HUES64 (cell line): Measurements from ENCODE around the gene SHROOM2.

Source experiments
- H3K27ac ChIP-seq: 2 replicates; pipeline ENCODE4 v1.7.0; 2013; ENCODE audit warnings: low read depth, low read length, inconsistent platforms
- H3K27me3 ChIP-seq: 2 replicates; pipeline ENCODE4 v1.6.1; 2013; ENCODE audit warnings: mild to moderate bottlenecking, low read length; ENCODE audit not compliant: insufficient read depth
- H3K36me3 ChIP-seq: 2 replicates; pipeline ENCODE4 v1.6.1; 2013; ENCODE audit warnings: mild to moderate bottlenecking, low read length; ENCODE audit not compliant: insufficient read depth
- H3K4me1 ChIP-seq: 2 replicates; pipeline ENCODE4 v1.6.1; 2013; ENCODE audit warnings: mild to moderate bottlenecking, low read length, moderate library complexity; ENCODE audit not compliant: insufficient read depth
- H3K4me3 ChIP-seq: 2 replicates; pipeline ENCODE4 v1.5.1; 2013; ENCODE audit warnings: mild to moderate bottlenecking, low read length, moderate library complexity
- H3K9ac ChIP-seq: 2 replicates; pipeline ENCODE4 v1.6.1; 2013; ENCODE audit warnings: mild to moderate bottlenecking, low read depth, low read length
- H3K9me3 ChIP-seq: 2 replicates; pipeline ENCODE4 v1.6.1; 2013; ENCODE audit warnings: low read depth, low read length; ENCODE audit not compliant: insufficient read depth
- WGBS: fragments of 150-250, 120-280 bp; methylation state at CpG from one replicate; pipeline ENCODE4 v1.1.7; 2013; ENCODE audit warnings: missing lambda C conversion rate; 5-methylcytosine and 5-hydroxymethylcytosine counted together

The SHROOM2 gene

DNA sequence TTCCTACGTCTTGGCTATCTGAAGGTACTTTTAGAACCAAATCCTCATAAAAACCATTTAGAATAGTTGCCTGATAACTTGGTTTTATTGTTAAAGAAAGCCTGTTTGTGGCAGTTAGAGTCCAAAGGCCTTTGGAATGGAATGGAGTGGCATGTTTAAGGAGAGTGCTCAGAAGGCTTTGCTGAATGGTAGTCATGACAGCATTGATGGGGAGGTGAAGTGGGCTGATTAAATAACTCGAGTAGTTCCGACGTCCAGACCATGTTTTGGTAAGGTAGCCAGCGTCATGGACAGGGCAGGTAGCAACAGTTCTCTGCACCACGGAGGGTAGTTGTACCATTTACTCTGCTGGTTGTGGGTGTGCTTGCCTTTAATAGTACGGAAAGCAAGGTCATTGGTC lies 94.6 kb downstream of the SHROOM2 start:
- 91% methylated on average over 7 of the region's 7 CpGs for WGBS
- no peaks in the 10 kb centered on the region for H3K36me3 ChIP-seq
- H3K9me3 ChIP-seq: no peaks in the 10 kb centered on the region

DNA sequence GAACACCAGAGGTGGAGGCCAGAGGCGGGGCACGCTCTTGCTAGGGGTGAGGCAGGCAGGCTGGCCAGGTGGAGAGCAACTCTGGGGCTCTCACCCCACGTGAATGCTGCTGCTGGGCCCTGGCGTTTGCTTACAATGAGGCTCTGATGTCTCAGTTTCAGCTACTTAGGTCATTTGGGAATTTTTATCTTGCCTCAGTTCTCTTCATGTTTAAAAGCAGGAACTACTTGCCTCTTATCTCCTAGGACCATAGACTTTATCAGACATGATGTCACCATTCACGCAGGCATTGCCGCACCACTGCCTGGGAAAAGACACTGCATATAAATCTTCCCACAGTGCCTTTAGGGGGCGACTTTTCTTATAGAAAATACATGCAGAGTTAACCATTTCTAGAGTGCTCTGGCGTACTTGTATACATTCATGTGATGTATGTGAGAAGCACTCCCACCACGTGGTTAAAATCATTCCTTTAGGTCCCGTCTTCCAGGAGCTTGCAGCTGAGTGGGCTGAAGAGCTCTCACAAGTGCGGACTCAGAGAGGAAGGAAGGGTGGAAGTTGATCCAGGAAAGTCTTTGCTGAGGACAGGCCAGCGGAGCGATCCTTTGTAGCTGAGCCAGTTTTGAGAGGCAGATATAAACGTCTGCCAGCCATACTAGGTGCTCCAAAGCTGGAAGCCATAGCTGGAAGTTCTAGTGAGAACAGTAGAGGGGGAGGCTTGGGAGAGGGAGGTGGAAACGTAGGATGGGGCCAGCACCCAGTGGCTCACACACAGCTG lies 96.6 kb downstream of the SHROOM2 start:
- WGBS: 83% methylated on average over 15 of the region's 15 CpGs
- H3K27ac ChIP-seq: no peak overlapping the region
- no peaks in the 10 kb centered on the region for H3K9me3 ChIP-seq
- no peak overlapping the region for H3K4me3 ChIP-seq
- no peaks in the 10 kb centered on the region for H3K27me3 ChIP-seq
- no peaks in the 10 kb centered on the region for H3K36me3 ChIP-seq
- H3K4me1 ChIP-seq: peaks cover 5% of the 10 kb centered on the region; the same call in 1 of the 2 replicates
- H3K9ac ChIP-seq: no peak overlapping the region

More for the DNA sequence above, 94.6 kb downstream of the SHROOM2 start:
- H3K4me3 ChIP-seq: no peak overlapping the region
- no peak overlapping the region for H3K9ac ChIP-seq
- H3K27me3 ChIP-seq: no peaks in the 10 kb centered on the region
- peaks cover 6% of the 10 kb centered on the region; the same call in 1 of the 2 replicates for H3K4me1 ChIP-seq
- no peak overlapping the region for H3K27ac ChIP-seq

DNA sequence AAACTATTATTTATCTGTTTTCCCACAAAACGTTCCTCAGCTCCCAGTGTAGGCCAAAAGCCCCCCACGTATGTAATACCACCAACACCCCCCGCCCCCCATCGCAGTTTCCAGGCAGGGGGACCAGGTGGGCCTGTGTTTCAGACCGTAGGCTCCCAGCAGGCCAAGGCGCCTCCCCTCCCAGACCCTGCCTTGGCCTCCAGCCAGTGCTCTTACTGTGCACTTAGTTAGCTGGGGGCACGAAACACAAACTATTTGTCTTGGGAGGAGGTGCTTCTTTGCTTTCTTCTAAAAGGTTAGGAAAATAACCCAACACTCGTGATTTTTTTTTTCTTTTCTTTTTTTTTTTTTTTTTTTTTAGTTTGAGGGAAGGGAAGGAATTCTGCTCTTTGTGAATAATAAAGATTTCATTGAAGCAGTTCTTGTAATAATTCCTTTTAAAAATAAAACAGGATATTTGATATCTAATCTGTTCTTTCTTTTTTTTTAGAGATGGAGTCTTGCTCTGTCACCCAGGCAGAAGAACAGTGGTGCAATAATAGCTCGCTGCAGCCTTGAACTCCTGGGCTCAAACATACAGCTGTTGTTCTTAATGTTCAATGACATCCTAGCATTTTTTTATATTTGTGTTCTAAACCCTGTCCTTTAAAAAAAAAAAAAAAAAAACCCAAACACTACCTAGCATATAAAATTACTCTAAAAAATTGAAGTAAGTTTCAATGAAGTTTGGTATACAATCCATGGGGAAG lies 98.0 kb downstream of the SHROOM2 start:
- no peaks in the 10 kb centered on the region for H3K9me3 ChIP-seq
- H3K9ac ChIP-seq: no peak overlapping the region
- no peak overlapping the region for H3K4me3 ChIP-seq
- H3K27ac ChIP-seq: no peak overlapping the region
- H3K27me3 ChIP-seq: no peaks in the 10 kb centered on the region
- WGBS: 81% methylated on average over 8 of the region's 9 CpGs
- H3K4me1 ChIP-seq: no peaks in the 10 kb centered on the region
- H3K36me3 ChIP-seq: no peaks in the 10 kb centered on the region

DNA sequence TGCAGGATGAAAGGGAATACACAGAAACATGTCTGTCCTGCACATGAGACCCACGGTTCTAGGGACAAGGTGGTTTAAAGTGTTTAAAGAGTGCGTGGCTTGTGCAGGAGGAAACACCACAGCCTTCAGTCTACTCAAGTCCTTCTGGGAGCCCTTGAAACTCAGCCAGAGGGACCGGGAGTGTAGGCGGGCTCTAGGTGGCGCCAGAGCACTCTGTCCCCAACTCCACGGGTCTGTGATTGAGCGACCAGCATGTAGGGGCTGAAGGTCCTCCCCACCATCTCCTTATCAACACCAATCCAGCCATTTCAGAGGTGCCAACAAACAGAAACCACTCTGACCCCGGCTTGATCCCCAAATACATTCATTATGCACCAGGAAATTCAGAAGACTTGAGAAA lies 98.9 kb downstream of the SHROOM2 start:
- H3K9ac ChIP-seq: no peak overlapping the region
- no peaks in the 10 kb centered on the region for H3K27me3 ChIP-seq
- H3K4me3 ChIP-seq: no peak overlapping the region
- no peaks in the 10 kb centered on the region for H3K9me3 ChIP-seq
- no peaks in the 10 kb centered on the region for H3K36me3 ChIP-seq
- H3K27ac ChIP-seq: no peak overlapping the region
- WGBS: 27% methylated on average over 8 of the region's 8 CpGs
- no peaks in the 10 kb centered on the region for H3K4me1 ChIP-seq

DNA sequence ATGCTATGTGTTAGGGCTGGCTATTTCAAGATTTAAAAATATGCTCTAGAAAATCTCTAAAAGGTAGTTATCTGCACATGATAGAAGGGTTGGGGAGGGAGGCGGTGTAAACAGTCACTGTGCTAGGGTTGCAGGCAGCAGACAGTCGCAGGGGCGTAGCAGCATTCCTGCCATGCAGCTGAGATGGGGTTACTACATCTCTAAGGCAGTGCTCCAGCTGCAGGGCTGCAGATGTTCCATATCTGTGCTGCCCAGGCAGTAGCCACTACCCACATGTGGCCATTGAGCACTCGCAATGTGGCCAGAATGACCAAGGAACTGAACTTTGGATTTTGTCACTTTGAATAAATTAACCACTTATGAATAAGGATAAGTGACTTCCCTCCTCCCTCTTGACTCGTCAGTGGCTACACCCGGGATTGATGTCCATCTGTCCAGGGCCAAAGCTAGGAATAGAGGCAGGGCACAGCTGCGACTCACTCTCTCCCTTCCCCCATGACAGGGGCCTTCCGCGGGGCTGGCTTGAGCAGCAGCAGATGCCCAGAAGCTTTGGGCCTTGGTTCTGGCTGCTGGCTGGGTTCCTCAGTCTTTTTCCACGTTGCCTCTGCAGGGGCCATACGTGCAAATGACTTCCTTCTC lies 101.5 kb downstream of the SHROOM2 start:
- no peaks in the 10 kb centered on the region for H3K4me1 ChIP-seq
- no peaks in the 10 kb centered on the region for H3K9me3 ChIP-seq
- 90% methylated on average over 11 of the region's 11 CpGs for WGBS

DNA sequence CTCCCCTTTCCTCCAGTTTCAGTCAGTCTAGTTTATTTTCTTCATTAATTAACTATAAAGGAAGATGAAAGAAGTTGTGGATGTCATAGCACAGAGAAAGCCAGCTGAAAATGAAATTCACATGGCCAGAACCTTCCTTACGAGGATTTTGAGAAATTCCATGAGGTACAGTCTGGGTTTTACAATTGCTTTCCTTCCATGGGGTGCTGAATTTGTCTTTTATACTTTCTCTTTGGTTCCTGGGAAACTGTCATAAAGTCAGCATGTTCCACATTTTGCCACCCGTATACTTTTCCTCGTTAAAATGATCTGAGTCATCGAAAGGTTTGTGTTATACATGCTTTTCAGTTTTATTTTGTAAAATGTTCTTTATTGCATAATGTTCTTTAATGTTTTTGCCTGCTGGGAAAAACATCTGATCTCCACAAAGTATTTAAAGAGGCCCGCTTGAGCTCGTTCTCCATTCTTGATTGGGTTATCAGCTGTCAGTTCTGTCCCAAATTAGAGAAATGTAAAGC lies 102.8 kb downstream of the SHROOM2 start:
- Histone ChIP-seq H3K27ac (no peak overlapping the region), H3K4me3 (no peak overlapping the region), H3K36me3 (no peaks in the 10 kb centered on the region), H3K9ac (no peak overlapping the region), H3K27me3 (no peaks in the 10 kb centered on the region), H3K9me3 (no peaks in the 10 kb centered on the region), H3K4me1 (no peaks in the 10 kb centered on the region)
- whole genome bisulfite sequencing: 93% methylated on average over 6 of the region's 6 CpGs

More for the DNA sequence above, 101.5 kb downstream of the SHROOM2 start:
- Histone ChIP-seq H3K36me3 (no peaks in the 10 kb centered on the region), H3K27me3 (no peaks in the 10 kb centered on the region), H3K9ac (no peak overlapping the region), H3K27ac (no peak overlapping the region), H3K4me3 (no peak overlapping the region)

DNA sequence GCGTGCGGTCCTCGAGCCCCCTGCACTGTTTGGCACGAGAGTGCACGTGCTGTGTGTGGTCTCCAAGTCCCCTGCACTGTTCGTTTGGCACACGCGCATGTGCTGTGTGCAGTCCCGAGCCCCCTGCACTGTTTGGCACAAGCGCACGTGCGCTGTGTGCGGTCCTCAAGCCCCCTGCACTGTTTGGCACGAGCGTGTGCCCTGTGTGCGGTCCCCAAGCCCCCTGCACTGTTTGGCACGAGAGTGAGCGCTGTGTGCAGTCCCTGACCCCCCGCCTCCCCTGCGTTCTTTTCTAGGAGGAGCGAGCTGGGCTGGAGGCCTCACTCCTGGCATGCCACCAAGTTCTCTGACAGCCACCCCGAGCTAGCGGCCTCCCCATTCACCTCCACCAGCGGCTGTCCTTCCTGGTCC lies 104.5 kb downstream of the SHROOM2 start:
- Histone ChIP-seq H3K4me1 (no peaks in the 10 kb centered on the region), H3K36me3 (no peaks in the 10 kb centered on the region), H3K27ac (no peak overlapping the region), H3K4me3 (no peak overlapping the region), H3K27me3 (no peaks in the 10 kb centered on the region), H3K9me3 (no peaks in the 10 kb centered on the region), H3K9ac (no peak overlapping the region)
- 94% methylated on average over 24 of the region's 24 CpGs for WGBS

DNA sequence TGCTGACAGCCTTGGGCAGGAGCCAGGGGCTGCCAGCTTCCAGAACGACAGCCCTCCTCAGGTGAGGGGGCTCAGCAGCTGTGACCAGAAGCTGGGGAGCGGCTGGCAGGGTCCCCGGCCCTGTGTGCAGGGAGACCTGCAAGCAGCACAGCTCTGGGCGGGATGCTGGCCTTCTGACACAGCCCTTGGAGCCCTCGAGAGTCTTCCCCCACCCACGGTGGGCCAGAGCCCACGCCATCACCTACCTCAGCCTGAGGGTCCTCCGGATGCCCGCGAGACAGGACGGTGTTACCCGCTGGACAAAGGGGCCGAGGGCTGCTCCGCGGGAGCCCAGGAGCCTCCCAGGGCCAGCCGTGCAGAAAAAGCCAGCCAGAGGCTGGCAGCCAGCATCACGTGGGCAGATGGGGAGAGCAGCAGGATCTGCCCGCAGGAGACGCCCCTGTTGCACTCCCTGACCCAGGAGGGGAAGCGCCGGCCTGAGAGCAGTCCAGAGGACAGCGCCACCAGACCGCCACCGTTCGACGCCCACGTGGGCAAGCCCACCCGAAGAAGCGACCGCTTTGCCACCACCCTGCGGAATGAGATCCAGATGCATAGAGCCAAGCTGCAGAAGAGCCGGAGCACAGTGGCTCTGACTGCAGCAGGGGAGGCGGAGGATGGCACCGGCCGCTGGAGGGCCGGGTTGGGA lies 109.1 kb downstream of the SHROOM2 start:
- no peaks in the 10 kb centered on the region for H3K9me3 ChIP-seq
- peaks cover 8% of the 10 kb centered on the region; the same call in 1 of the 2 replicates for H3K36me3 ChIP-seq
- H3K9ac ChIP-seq: no peak overlapping the region
- no peaks in the 10 kb centered on the region for H3K27me3 ChIP-seq
- H3K4me3 ChIP-seq: no peak overlapping the region
- 96% methylated on average over 36 of the region's 36 CpGs for WGBS
- H3K27ac ChIP-seq: no peak overlapping the region
- H3K4me1 ChIP-seq: no peaks in the 10 kb centered on the region

DNA sequence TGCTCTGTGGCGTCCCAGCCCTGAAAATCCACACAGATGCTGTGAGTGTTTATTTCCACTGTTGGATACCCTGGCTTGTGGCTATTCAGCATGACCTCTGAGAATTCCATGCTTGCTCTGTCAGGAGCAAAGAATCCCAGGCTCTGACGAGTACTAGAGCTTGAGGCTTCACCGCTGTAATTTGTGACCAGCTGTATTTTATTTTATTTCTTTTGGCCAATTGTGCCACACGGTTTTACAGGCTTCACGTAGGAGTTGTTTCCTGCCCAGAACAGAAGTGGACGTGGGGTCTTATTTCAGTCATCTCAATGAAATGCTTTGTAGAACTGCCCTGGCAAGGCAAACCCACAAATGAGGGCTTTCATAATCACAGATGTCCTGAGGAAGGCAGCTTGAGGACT lies 111.5 kb downstream of the SHROOM2 start:
- no peak overlapping the region for H3K4me3 ChIP-seq
- H3K36me3 ChIP-seq: peaks cover 8% of the 10 kb centered on the region; the same call in 1 of the 2 replicates
- H3K9ac ChIP-seq: no peak overlapping the region
- no peaks in the 10 kb centered on the region for H3K4me1 ChIP-seq
- H3K27me3 ChIP-seq: no peaks in the 10 kb centered on the region
- WGBS: 98% methylated on average over 6 of the region's 6 CpGs
- H3K27ac ChIP-seq: no peak overlapping the region
- no peaks in the 10 kb centered on the region for H3K9me3 ChIP-seq

DNA sequence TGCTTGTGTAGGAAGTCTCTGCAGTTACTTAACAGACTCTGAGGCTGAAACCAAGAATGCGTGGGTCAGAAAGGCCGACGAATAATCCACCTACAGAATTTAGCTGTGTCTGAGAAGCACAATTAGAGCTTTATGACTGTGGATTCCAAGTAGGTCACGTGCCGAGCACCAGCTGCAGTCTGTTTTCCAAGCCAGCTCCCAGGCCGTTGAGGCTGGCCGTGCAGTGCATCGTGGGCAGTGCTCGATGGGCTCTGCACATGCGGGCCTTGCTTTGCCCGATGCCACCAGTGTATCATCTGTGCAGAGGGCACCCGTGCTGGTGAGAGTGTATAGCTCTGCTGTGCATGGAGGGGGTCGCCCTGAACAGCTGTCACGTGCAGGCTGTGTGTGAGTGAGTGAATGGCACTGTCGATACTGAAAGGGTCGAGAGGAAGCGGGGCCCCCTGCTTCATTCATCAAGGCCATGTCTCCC lies 113.4 kb downstream of the SHROOM2 start:
- Histone ChIP-seq H3K9me3 (no peaks in the 10 kb centered on the region), H3K4me1 (no peaks in the 10 kb centered on the region), H3K9ac (no peak overlapping the region), H3K4me3 (no peak overlapping the region), H3K27ac (no peak overlapping the region), H3K36me3 (peaks cover 8% of the 10 kb centered on the region; the same call in 1 of the 2 replicates), H3K27me3 (no peaks in the 10 kb centered on the region)
- WGBS: 83% methylated on average over 16 of the region's 17 CpGs
